ENCODE measurements around the gene ANKH. TPM values are rescaled to one million over a fixed set of nuclear protein-coding genes. Genes with fewer than 3 reads are reported as not detected.

ANKH gene
- total RNA-seq, 1 experiment from 2014 or later = 81.4 TPM

- intact Hi-C loops (cut with micrococcal nuclease; ENCODE audit: unreplicated experiment) = loop anchor here (1.0 to 5.0 kb wide), 4 partner anchors 85 to 208 kb away; partner anchors contain the start of gene OTULIN
- no peaks in the 10 kb centered on the region for H4K20me1 ChIP-seq (ENCODE audit: insufficient read depth)
- H3K4me2 ChIP-seq = peak overlapping the region; percentile 67
- H3K9me3 ChIP-seq (ENCODE audit: insufficient read depth, low read depth) = no peaks in the 10 kb centered on the region
- no peaks in the 10 kb centered on the region for H3K9me2 ChIP-seq (ENCODE audit: insufficient read depth)
- no peak for TF ChIP-seq EZH2 (IDR thresholded peaks at IDR 0.05; ENCODE audit: low read depth)
- no peak; the same call in 1 of the 2 replicates for TF ChIP-seq CTCF (conservative IDR thresholded peaks at IDR 0.05)
- H3K4me1 ChIP-seq (replicated peaks; ENCODE audit: insufficient read depth) = peaks cover 7% of the 10 kb centered on the region; the same call in 1 of the 2 replicates
- DNase-seq = peak in 1 of 2 experiments; percentile 73
- TSS peak; percentile 71 for BruUV-seq (replicated peaks)
- no peaks in the 10 kb centered on the region for H3K79me2 ChIP-seq (ENCODE audit: low read depth)
- no peaks in the 10 kb centered on the region for H3K36me3 ChIP-seq (ENCODE audit: low read depth)
- H3K27ac ChIP-seq = no peak overlapping the region
- no peaks in the 10 kb centered on the region; the same call in 1 of the 2 replicates for H3F3A ChIP-seq (ENCODE audit: insufficient read depth, low read depth)
- peak overlapping the region; percentile 74 for H2AFZ ChIP-seq
- ChIA-PET POLR2A (ENCODE audit: unreplicated experiment) (interaction anchor here (0.6 kb wide), 1 partner anchor 1664 kb away, joined by 5 read pairs; no protein-coding TSS in a partner anchor), CTCF (interaction anchor here (1.0 to 1.8 kb wide), 3 partner anchors 23 to 145 kb away, joined by 3 to 8 read pairs (median 4); no protein-coding TSS in a partner anchor)
- peak overlapping the region; percentile 58 for H3K4me3 ChIP-seq
- no peaks in the 10 kb centered on the region for H3K27me3 ChIP-seq (ENCODE audit: insufficient read depth, low read depth)
Measured at GRCh38 chr5:14872070-14872989, 752 bp upstream of the ANKH start.

- H3K9me2 ChIP-seq (ENCODE audit: insufficient read depth) = no peaks in the 10 kb centered on the region
- H2AFZ ChIP-seq = peak overlapping the region; percentile 80
- H3K27me3 ChIP-seq (ENCODE audit: insufficient read depth, low read depth) = no peaks in the 10 kb centered on the region
- H3K79me2 ChIP-seq (ENCODE audit: low read depth) = no peaks in the 10 kb centered on the region
- intact Hi-C loops (cut with micrococcal nuclease; ENCODE audit: unreplicated experiment) = loop anchor here (1.0 to 5.0 kb wide), 3 partner anchors 61 to 138 kb away; no protein-coding TSS in a partner anchor
- peaks cover 7% of the 10 kb centered on the region; the same call in 1 of the 2 replicates for H3K4me1 ChIP-seq (replicated peaks; ENCODE audit: insufficient read depth)
- no peak for TF ChIP-seq EZH2 (IDR thresholded peaks at IDR 0.05; ENCODE audit: low read depth)
- TF ChIP-seq CTCF (conservative IDR thresholded peaks at IDR 0.05) = no peak
- POLR2A ChIA-PET (ENCODE audit: unreplicated experiment) = interaction anchor here (0.7 kb wide), 1 partner anchor 19 kb away, joined by 3 read pairs; no protein-coding TSS in a partner anchor
- BruUV-seq (replicated peaks) = TSS peak; percentile 43
- no peaks in the 10 kb centered on the region; the same call in 1 of the 2 replicates for H3F3A ChIP-seq (ENCODE audit: insufficient read depth, low read depth)
- H3K27ac ChIP-seq = no peak overlapping the region
- no peak for DNase-seq
- H4K20me1 ChIP-seq (ENCODE audit: insufficient read depth) = no peaks in the 10 kb centered on the region
- CTCF ChIA-PET = interaction anchor here (0.6 to 1.0 kb wide), 7 partner anchors 8 to 185 kb away, joined by 3 to 7 read pairs (median 4); no protein-coding TSS in a partner anchor
- H3K9me3 ChIP-seq (ENCODE audit: insufficient read depth, low read depth) = no peaks in the 10 kb centered on the region
- H3K4me2 ChIP-seq = peak overlapping the region; percentile 69
- peak overlapping the region; percentile 60 for H3K4me3 ChIP-seq
- no peaks in the 10 kb centered on the region for H3K36me3 ChIP-seq (ENCODE audit: low read depth)
Measured at GRCh38 chr5:14870337-14871213, 1.0 kb downstream of the ANKH start.
